GM18951 (cell line): Measurements from ENCODE around the gene MAP3K7.

ENCODE experiments used
- POLR2A ChIP-seq: IDR thresholded peaks from 4 replicates; pipeline ENCODE4 v1.6.1; 2011; ENCODE audit warnings: mild to moderate bottlenecking; ENCODE audit not compliant: insufficient read length, insufficient read depth; ENCODE audit errors: extremely low read depth
- in situ Hi-C: fragments of 300-500 bp; cut with MboI; formaldehyde crosslinking; loops from one replicate; pipeline ENCODE4 v1.12.0; 2022; ENCODE audit warnings: low sequenced_read_pairs, mixed read lengths, inconsistent platforms; ENCODE audit not compliant: unreplicated experiment

Gene MAP3K7

DNA sequence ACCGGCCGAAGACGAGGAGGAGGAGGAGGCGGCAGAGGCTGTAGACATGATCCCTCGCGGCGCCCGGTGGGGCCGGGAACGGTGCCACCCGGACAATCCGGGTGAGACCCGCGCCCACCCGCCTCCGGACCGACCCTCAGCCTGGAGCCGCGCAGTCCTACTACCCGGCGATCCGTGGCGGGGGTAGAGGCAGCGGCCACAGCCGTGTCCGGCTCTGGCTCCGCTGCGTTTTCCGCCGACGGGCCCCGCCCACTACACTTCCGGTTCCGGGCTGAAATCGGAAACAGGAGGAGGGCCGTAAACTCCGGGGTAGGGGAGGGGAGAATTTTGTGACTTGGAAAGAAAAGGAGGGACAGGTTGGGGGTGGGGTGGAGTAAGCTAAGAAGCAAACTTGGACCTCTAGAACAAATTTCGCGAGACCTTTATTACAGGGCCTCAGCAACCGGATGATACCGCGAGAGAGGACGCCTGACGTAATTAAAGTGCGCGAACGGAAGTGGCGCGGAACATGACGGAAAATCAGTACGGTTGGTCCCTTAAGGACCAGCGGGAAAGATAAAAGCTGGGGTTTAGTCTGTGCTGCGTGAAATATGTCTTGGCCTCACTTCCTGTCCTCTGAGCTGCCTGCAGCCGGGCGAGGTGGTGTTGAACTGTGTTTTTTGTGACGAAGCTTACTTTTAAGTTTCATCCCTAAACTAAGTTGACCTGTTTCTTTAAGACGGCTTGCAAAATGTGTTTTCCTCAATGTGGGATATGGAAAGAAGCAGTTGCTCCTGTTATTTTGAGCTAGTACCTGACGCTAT is at the start of gene MAP3K7:
MAP3K7 (minus strand) TSS at position 237 of the 803 bp plus-strand sequence; CDS start at position 48, 189 bp downstream.
- in situ Hi-C loops: no loop called here
- TF ChIP-seq POLR2A: peak; percentile 88

DNA sequence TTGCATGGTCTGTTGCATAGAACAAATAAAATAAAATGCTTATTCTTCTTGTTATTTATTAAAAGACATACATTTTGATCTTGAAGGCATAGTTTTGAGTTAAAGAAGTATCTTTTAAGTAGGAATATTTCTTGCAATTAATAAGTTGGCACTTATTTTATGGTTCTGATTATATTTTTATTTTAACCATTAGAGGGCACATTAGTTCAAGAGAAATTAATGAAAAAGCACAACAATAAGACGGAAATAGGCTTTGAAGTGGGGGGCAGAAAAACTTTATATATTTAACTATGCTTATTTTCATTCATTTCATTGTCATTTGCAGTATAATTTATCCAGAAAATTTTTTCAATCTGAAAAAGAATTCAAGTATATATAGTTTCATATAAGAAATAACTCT is 44.2 kb upstream of the MAP3K7 start:
- in situ Hi-C loops: no loop called here
- no peak for TF ChIP-seq POLR2A

- in situ Hi-C loops: no loop called here
- TF ChIP-seq POLR2A: no peak
These were observed 34.7 kb upstream of the MAP3K7 start for GRCh38 chr6:90621581-90621980.

DNA sequence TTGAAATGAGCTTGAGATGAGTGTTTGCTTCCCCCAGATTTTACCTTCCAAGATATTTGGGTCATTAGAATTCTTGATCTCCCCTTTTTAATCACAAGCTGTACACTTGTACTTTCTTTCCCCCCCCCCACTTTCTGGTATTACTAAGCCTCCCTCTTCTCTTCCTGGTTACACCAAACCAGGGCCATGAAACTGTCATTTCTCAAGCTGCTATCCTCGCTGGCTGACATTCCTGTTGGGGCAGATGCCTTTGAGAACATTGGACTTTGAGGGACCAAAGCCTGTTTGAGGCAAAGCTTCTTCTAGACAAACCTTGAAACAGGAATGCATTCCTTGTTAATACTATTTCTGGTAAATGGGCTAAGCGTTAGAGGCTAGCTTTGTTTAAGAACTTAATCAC is 32.3 kb upstream of the MAP3K7 start:
- in situ Hi-C loops: no loop called here
- TF ChIP-seq POLR2A: no peak

DNA sequence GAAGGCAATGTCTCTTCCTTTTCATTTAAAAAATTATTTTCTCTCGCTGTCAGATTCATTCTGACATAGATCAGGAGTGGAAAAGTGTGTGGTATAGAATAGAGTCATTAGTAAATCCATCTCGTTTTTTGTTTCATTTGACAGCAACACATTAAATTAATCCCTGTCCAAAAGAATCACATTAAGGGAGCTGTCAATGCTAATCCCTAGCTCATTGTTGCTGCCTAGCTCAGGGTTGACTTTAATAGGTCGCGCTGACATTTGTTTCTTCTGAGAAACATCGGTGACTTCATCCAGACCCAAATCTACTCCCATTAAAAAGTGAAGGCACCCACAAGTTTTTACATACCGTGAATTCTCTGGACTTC is 25.4 kb upstream of the MAP3K7 start:
- TF ChIP-seq POLR2A: no peak
- in situ Hi-C loops: no loop called here

- no peak for TF ChIP-seq POLR2A
- in situ Hi-C loops: no loop called here
These were observed 24.9 kb upstream of the MAP3K7 start for GRCh38 chr6:90611543-90612312.

- in situ Hi-C loops: no loop called here
- no peak for TF ChIP-seq POLR2A
These were observed 24.1 kb upstream of the MAP3K7 start for GRCh38 chr6:90610751-90611542.

- in situ Hi-C loops: no loop called here
- no peak for TF ChIP-seq POLR2A
These were observed 23.5 kb upstream of the MAP3K7 start for GRCh38 chr6:90610301-90610750.

- TF ChIP-seq POLR2A: no peak
- in situ Hi-C loops: no loop called here
These were observed 19.0 kb upstream of the MAP3K7 start for GRCh38 chr6:90605749-90606340.

- TF ChIP-seq POLR2A: no peak
- in situ Hi-C loops: no loop called here
These were observed 17.7 kb upstream of the MAP3K7 start for GRCh38 chr6:90604546-90604945.

DNA sequence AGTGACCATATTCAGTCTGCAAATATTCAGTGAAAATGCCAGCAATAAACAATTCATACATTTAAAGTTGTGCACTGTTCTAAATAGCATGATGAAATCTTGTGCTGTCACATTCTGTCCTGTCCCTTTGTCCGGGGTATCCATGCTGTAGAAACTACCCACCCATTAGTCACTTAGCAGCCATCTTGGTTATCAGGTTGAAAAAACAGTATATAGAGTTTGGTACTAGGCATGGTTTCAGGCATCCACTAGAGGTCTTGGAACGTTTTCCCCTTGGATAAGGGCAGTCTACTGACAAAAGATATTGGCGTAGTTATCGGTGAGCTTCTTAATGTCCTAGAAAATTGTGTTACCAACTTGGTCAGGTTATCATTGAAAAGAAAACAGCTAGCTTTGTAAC is 12.3 kb upstream of the MAP3K7 start:
- no peak for TF ChIP-seq POLR2A
- in situ Hi-C loops: no loop called here

- TF ChIP-seq POLR2A: no peak
- in situ Hi-C loops: no loop called here
These were observed 11.5 kb upstream of the MAP3K7 start for GRCh38 chr6:90598192-90598951.
